Omental fat pad (tissue), 4 donors: ENCODE results near the gene SGK2. TPM values are rescaled to one million over a fixed set of nuclear protein-coding genes. Genes with fewer than 3 reads are reported as not detected.

ENCODE experiments used
- ATAC-seq: fragments of 150-250 bp; one replicate; pipeline ENCODE4 v1.9.1; 2016; ENCODE audit warnings: mild to moderate bottlenecking, moderate library complexity; ENCODE audit not compliant: low FRiP score
- DNase-seq: peaks from one replicate; pipeline ENCODE4 v3.0.0-alpha.2; 2019; ENCODE audit warnings: low spot score
- CTCF ChIP-seq, 3 donors: fragments of 450-650 bp; IDR thresholded peaks; one replicate each; pipeline ENCODE4 v1.5.1; 2016 to 2017; ENCODE audit warnings: antibody characterized with exemption in 3 of 3, mild to moderate bottlenecking in 3 of 3, moderate library complexity in 2 of 3
- total RNA-seq, 4 donors: library from RNA; depleted of rRNA; stranded (reverse); fragments of >200 nt; gene quantifications; one replicate each; pipeline ENCODE4 v1.1.0, GENCODE V29; 2016

Gene SGK2
- total RNA-seq, 4 donors from 2014 or later = 3.6 to 15.1 (median 14.4) TPM

GRCh38 chr20:43560974-43561373, 2.1 kb downstream of the SGK2 start:
- ATAC-seq (no peak), DNase-seq (no peak)

GRCh38 chr20:43563429-43563828, 4.6 kb downstream of the SGK2 start:
- no peak for TF ChIP-seq CTCF (IDR thresholded peaks at IDR 0.05)
- no peak for ATAC-seq
- no peak for DNase-seq

More at GRCh38 chr20:43560974-43561373, 2.1 kb downstream of the SGK2 start:
- TF ChIP-seq CTCF (IDR thresholded peaks at IDR 0.05) = no peak

- no peak for ATAC-seq
- no peak for DNase-seq
- TF ChIP-seq CTCF (IDR thresholded peaks at IDR 0.05) = no peak
Measured at GRCh38 chr20:43563991-43564390, 5.2 kb downstream of the SGK2 start.

GRCh38 chr20:43564455-43564854, 5.6 kb downstream of the SGK2 start:
- no peak for ATAC-seq
- TF ChIP-seq CTCF (IDR thresholded peaks at IDR 0.05) = no peak
- no peak for DNase-seq

GRCh38 chr20:43564993-43565757, 6.3 kb downstream of the SGK2 start:
- DNase-seq (no peak), ATAC-seq (no peak)

GRCh38 chr20:43565758-43566104, 6.9 kb downstream of the SGK2 start:
- no peak for DNase-seq
- TF ChIP-seq CTCF (IDR thresholded peaks at IDR 0.05) = no peak
- no peak for ATAC-seq

More at GRCh38 chr20:43564993-43565757, 6.3 kb downstream of the SGK2 start:
- TF ChIP-seq CTCF (IDR thresholded peaks at IDR 0.05) = no peak

GRCh38 chr20:43567477-43567876, 8.7 kb downstream of the SGK2 start:
- TF ChIP-seq CTCF (IDR thresholded peaks at IDR 0.05) = no peak
- DNase-seq (no peak), ATAC-seq (no peak)
